Suppressor macrophage treated with lipopolysaccharide for 4 hours (primary cell): ENCODE measurements around the gene ASB10.

Experiments
- DNase-seq: peaks from one replicate; pipeline ENCODE4 v3.0.0-alpha.2; 2020

Gene ASB10

DNA sequence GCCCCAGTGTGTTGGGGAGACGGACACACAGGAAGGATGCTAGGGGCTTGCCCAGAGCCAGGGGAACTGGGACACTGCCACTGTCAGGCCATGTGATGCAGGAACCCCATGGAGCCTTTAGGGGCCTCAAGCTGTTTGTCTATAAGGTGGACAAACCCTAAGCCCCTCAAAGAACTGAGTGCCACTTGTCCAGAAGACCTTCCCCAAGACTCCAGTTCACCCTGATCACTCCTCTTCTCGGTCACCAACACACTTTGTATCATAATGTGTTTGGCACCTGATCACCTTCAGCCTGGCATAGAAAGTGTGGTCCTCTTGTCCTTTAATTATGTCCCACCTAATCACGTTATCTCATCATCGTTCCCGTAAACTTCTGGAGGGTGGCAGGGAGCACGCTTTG lies 22.5 kb upstream of the ASB10 start:
- no peak for DNase-seq

DNA sequence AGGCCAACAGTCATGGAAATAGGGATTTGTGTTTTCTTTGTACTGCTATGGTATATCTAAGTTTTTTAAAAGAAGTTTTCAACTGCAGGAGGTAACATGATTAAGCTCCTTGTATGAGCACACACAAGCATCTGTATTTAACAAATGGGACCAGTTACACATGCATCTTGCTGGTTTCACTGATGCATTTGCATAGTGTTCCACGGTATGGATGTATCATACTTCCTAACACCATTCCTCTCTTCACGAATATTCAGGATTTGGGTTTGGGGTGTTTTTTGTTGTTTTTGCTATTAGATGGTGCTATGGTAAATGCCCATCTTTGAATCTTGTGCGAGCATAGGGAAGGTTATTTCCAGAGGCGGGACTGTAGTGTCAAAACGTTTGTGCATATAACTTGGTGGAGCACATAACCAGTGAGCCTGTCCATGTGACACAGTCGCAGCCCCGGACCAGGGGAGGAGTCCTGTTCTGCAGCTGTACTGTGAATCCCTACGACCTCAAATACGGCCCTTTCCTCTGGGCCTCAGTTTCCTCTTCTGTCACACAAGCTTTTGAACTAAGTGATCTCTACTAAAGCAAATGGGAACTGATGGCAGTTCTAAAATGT lies 21.3 kb upstream of the ASB10 start:
- DNase-seq: no peak

DNA sequence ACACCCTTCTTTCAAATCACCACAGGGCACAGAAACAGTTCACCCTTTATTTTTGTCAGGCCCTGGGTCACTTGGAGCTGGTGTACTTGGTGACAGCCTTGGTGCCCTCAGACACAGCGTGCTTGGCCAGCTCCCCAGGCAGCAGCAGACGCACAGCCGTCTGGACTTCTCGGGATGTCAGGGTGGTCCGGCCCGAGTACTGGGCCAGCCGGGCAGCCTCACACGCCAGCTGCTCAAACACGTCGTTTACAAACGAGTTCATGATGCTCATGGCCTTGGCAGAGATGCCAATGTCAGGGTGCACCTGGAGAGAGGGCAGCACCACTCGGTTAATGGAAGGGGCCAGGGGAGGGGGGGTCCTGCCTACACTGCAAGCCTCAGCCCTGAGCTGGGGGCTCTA lies 20.8 kb upstream of the ASB10 start:
- DNase-seq: no peak

DNA sequence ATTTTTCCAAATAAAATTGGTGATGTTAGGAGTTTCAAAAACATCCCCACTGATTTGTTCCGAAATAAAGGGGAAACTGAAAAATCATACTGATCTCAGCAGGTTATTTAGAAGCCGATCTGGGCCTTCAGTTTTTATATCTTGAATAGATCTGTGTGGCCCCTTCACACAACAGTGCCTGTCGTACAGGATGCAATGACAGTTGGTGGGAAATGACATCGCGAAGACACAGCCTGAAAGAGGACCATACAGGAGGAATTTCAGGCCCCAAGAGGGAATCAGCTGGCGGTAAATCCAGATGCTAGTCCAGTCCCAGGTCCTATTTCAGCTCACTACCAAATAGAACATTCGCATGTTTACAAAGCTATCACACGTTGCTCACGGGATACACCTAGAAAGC lies 20.3 kb upstream of the ASB10 start:
- DNase-seq: no peak

DNA sequence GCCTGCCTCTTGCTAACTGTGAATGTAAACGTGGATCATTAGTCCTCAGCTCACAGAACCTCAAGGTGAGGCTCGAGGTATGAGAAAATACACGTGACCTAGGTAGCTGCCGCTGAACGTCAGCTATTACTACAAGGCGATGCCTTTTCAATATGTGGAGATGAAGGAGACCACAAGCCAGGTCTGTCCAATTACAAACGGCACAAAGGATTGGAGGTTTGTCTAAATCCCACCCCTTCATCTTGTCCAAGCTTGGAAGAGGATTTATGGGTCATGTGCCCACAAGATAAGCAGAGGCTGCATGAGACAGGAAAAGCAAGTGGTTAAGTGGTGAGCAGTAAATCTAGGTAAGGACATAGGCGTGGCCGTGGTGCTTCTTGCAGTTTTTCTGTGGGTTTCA lies 19.9 kb upstream of the ASB10 start:
- no peak for DNase-seq

DNA sequence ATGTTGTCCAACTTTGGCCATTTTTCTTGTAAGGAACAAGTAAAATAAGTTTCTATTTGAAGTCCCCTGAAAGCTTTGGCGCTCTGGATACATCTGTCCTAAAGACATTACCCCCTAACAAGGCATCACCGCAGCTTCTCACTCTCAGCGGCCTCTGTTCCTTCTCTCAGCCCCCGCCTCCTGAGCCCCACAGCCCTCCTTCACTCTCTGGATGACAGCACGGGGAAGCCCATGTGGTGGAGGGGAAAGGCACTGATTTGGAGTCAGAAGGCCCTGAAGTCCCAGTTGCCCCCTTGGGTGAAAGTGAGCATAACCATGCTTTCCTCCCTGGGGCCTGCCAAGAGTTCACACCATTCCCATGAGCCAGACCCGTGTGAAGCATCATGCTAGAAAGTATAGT lies 18.7 kb upstream of the ASB10 start:
- no peak for DNase-seq

DNA sequence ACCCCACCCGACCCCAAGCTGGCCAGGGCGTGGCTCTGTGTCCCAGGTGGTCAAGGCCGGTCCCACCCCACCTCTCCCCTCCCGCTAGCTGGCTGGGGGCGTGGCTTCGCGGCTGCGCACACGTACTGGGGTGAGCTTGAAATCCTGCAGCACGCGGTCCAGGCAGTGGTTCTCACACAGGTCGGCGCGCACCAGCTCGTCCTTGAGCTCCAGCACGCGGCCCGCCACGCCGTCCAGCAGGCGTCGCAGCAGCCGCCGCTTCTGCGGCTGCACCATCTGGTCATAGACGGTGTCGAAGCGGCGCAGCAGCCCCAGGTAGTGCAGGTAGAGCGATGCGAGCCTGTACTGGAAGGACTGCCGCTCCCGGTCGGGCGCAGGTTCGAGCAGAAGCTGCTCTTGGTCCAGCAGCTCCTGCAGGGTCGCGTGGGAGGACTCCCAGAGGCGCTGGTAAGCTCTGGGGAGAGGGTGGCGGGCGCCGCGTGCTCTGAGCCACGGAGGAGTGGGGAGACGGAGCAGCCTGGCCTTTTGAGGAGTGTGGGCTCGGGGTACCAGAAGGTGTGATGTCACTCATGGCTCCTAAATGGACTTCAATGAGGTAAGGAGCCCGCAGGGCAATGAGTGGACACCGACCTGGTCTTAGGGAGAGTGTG lies 17.5 kb upstream of the ASB10 start:
- no peak for DNase-seq

DNA sequence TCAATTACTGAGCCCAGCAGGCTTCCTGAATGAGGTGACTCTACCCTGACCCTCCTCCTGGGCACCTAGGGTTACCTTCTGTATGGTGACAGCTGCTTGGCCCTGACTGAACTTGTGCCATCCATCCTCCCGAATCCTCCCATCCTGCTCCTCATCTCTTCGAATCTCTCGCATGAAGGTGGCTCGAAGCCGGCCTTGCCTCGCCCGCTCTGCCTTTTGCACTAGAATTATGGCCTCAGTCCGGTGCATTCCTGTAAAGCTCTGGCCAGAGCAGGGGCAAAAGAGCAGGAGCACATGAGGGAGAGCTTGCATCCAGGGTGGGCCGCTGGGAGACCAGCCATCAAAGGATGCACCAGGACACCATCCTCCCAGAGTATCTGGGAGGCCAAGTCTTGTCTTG lies 15.8 kb upstream of the ASB10 start:
- DNase-seq: no peak

DNA sequence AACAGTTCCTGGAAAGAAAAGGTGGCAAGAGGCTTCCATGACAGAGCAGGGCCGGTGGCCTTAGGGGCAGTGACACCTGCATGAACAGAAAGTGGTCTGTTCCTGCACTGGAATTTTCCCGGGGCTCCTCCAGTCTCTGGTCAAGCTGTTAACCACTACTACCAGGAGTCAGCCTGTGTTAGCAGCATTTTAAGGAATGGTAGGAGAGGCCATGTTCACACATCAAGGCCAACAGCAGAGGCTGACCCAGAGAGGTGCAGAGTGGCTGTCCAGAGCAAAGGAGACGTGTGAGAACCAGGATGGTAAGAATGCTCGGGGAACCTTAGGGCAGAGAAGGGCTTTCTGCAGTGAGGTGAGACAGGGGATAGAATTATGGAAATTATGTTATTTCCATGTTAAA lies 14.7 kb upstream of the ASB10 start:
- no peak for DNase-seq

DNA sequence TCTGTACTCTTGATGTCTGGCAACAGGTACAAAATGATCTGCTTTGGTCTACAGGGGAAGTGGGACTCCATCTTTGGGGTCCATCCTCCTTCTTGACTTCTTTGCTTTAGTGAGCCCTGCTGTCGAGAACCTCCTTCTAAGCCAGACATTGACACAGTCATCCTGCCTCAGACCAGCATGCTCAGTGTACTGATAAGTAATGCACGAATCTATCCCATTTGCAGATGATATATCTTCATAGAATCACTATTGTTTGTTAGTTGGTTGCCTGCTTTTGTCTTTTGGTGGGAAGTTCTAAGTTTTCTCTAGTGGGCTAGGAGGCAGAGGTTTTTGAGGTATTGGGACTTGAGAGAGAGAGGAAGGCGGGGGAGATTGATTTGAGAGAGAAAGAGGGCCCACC lies 14.3 kb upstream of the ASB10 start:
- DNase-seq: no peak

DNA sequence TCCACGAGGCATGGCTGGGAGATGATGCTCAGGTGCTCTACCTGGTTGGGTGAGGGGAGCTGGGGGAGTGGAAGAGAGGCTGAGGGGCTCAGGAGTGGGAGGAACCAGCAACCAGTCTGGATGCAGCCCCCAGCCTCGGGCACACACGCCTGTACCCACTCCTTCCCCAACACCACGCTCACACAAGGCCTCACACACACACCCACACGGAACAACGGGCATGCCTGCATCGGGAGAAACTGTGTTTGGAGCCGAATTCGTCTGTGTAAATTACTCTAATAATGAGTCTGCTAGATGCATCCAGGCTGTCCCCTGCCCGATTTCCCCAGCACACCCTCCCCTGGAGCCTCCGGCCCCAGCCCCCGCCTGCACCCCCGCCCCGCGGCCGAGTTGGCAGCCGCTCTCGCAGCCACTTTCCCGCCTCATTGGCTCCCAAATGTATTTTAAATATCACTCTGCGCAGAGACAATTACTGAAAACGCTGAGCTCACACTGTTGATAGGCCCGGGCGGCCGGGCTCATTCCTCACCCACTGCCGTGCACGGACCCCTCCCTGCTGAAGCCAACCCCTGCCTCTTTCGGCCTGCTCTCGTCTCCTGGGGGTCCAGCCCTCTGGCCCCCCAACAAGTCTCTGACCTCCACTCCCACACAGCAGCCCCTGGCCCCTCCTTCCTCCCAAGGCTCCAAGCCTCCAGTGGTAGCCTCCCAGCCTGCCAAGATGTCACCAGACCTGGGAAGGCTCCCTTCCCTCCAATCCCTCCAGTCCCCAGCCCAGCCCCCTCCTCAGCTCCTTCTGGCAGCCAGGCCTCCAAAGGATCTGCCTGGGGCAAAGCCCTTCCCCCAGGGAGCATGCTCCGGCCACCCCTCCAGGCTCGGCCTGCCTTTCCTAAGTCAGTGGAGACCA lies 12.1 kb upstream of the ASB10 start:
- DNase-seq: no peak

DNA sequence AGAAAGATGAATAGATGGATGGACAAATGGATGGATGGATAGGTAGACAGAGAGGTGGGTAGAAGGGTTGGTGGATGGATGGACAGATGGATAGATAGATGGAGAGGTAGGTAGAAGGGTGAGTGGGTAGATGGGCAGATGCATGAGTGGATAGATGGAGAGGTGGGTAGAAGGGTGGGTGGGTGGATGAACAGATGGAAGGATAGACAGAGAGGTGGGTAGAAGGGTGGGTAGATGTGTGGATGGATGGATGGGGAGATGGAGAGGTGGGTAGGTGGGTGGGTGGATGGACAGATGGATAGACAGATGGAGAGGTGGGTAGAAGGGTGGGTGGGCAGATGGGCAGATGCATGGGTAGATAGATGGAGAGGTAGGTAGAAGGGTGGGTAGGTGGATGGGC lies 10.9 kb upstream of the ASB10 start:
- no peak for DNase-seq

DNA sequence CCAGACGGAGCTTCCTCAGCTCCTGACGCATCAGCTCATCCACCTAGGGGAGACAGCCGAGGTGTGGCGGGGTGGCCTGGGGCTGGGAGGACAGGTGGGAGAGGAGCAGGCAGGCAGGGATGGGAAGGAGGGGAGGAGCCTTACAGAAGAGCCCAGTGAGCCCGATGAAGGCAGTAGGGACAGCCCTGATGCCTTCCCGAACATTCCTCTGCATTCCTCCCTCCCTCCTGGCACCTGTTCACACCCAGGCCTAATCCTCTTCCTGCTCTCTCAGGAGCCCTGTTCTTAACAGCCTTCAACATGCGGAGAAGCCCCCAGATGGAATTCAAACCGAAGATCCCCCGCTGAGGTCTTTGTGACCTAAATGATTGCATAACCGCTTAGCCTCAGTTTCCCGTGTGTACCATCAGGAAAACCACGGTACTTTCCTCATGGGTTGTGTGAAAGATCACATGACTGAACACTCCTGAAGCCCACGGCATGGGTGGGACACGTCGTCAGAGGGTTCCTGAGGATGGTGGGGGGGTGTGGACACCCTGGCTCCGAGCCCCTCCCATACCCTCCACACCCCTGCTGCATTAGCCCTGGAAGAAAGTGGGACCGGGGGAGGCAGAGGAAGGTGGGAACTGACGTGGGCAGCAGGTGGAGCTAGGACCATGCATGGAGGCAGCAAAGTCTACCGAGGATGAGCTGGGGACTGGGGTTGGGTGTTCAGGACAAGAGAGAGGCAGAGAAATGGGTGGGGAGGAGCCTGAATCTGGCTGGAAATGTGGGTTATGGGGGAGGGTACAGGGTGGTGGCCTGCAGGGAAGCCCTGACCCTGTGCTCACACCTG lies 8.8 kb upstream of the ASB10 start:
- DNase-seq: no peak

DNA sequence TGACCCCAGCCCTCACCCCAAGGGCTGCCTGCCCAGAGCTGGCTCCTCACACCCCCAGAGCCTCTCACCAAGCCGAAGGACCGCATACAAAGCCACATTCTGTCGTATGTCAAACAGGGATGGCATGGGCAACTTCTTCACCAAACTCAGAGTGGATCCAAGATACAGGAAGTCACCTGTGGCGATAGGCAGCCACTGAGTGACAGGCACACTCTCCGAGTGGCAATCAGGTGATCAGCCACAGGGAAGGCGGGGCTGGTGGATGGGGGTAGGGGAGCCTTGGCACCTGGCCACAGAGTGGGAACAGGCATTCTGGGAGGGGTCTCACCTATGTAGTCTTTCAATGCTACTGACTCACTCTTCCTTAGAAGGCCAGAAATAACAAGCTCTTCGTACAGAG lies 7.1 kb upstream of the ASB10 start:
- no peak for DNase-seq

DNA sequence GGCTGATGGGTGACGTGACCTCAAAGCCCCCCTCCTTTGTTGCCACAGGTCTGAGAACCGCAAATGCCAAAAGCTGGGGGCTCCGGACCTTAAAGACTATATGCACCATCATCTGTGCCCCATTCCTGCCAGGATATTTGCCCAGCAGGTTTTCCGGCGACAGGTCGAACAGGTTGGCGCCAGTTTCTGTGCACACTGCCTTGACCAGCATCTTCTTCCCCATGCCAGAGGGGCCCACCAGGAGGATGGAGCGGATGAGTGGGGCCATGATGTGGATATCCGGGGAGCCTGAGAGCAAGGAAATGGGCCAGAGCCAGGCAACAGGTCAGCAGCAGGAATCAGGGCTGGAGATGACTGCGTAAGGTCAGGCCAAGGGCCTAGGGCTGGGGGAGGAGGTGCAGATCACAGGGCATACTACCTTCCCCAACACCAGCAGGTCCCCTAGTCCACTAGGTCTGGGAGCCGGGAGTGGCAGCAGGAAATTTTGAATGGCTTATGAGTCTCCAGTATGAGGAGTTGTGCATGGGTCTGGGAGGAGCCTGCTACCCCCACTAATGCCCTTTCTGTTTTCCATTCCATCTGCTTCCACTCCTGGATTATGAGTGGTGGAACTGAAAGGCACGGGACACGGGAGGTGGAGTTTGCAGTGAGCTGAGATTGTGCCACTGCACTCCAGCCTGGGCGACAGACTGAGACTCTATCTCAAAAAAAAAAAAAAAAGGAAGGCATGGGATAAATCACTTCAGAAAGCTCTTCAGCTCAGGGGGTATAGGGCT lies 6.3 kb upstream of the ASB10 start:
- no peak for DNase-seq

DNA sequence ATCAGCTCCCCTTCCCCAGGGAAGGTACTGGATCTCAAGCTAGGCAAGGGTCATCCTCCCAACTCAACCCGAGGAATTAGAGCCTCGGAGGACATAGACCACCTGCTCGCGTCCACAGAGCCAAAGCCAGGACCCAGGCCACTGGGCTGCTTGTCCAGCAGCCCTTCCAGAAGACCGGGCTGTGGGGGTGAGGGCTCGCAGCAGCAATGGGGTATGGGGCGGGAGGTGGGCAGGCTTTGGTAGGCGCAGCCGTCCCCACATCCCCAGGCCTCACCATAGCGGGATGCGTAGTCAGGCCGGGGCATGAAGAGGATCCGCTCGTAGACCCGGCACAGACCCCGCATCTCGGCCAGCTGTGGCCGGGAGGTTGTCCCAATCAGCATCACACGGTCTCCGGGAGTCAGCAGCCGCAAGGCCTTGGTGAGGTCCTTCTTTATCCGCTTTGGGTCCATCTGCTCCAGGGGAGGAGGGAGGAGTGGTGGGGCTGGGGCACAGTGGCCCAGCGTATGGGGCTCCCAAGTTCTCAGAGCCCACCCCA lies 5.0 kb upstream of the ASB10 start:
- DNase-seq: no peak

DNA sequence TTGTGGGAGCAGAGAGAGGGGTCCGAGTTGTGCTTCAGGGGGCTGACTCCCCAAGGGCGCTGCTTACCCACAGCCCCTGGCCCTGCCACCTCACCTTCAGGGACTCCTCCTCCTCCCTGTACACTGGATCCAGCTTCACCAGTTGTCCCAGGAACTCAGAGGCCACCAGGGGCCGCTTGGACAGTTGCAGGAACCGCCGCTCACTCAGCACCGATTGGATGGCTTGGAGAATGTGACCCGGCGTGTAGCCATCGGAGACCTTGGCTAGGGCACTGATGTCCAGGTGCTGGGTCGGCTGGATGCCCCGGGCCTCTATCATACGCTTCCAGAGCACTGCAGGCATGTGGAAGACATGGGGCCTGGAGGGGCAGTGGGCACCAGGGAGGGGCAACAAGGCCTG lies 4.5 kb upstream of the ASB10 start:
- DNase-seq: no peak

DNA sequence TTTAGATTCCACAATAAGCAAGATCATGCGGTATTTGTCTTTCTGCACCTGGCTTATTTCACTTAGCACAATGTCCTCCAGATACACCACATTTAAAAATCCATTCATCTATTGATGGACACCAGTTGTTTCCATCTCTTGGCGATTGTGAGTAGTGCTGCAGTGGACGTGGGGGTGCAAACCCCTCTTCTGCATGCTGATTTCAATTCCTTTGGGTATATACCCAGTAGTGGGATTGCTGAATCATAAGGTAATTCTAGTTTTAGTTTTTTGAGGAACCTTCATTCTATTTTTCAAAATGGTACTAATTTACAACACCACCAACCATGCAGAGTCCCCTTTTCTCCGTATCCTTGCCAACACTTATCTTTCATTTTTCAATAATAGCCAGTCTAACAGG lies 2.0 kb upstream of the ASB10 start:
- no peak for DNase-seq

DNA sequence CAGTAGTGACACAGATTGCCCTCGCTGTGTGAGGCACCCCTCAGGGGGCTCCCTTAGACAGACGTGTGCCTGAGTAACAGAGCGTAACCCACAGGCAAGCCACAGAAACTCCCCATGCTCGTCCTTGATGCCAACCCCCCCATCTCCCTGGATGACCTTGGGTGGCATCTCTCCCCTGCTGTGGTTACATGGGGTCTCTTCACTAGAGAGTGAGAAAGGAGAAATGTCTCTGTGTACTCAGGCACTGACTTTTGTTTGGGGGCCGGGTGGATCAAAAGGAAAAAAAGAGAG lies 1.1 kb upstream of the ASB10 start:
- DNase-seq: no peak

DNA sequence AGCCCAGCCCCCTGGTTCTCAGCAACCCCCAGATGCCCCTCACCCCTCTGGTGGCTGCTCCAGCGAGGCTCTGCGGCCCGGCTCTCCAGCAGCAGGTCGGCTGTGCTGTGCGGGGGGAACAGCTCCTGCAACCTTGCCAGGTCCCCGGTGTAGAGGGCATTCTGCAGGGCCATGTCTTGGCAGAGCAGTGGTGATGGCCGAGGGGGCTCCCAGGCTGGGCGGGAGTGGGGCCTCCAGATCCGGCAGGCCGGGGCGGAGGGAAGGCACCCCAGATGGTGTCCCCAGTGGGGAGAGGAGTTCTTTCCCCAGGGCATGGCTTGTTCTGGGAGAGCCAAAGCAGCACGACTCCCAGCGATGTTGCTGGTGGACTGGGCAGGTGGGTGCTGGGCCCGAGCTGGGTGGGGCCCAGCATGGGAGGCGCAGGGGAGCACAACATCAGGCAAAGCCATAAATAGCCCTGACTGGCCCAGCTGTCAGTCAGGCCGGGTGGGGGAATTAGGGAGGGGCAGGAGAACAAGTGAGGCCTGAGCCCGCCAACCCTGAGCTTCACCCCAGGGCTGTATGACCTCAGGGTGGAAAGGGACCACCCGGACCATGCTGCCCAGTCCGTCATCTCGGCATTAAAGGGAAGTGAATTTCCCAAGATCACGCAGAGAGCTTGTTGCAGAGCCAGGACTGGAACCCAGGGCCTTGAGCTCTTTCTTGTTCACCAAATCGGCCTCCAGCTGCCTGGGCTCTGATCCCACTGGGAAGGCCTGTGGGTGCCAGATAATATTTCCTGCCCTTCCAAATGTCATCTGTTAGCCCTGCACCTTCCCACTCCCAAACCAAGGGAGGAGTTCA lies 580 bp upstream of the ASB10 start:
- DNase-seq: no peak
